OCI-LY1 (cell line): ENCODE data around the gene USP47.

Experiments
- EZH2 ChIP-seq: fragments of 200-600 bp; sonication (generic), shearing (Covaris generic); IDR thresholded peaks from 2 replicates; pipeline ENCODE4 v1.8.0; 2017; ENCODE audit warnings: borderline replicate concordance, mixed run types, mild to moderate bottlenecking, antibody characterized with exemption, low read length, moderate library complexity, mixed read lengths
- TF ChIP-seq, protein P1 (sequence below): fragments of 200-600 bp; sonication (generic), shearing (Covaris generic); IDR thresholded peaks from 2 replicates; pipeline ENCODE4 v1.5.1; 2017; ENCODE audit warnings: mild to moderate bottlenecking, antibody characterized with exemption, low read length, moderate library complexity, mixed read lengths

- TF ChIP-seq, protein P1, sequence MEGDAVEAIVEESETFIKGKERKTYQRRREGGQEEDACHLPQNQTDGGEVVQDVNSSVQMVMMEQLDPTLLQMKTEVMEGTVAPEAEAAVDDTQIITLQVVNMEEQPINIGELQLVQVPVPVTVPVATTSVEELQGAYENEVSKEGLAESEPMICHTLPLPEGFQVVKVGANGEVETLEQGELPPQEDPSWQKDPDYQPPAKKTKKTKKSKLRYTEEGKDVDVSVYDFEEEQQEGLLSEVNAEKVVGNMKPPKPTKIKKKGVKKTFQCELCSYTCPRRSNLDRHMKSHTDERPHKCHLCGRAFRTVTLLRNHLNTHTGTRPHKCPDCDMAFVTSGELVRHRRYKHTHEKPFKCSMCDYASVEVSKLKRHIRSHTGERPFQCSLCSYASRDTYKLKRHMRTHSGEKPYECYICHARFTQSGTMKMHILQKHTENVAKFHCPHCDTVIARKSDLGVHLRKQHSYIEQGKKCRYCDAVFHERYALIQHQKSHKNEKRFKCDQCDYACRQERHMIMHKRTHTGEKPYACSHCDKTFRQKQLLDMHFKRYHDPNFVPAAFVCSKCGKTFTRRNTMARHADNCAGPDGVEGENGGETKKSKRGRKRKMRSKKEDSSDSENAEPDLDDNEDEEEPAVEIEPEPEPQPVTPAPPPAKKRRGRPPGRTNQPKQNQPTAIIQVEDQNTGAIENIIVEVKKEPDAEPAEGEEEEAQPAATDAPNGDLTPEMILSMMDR = no peak
- TF ChIP-seq EZH2 = no peak
Measured at GRCh38 chr11:11989774-11990744, 148.3 kb downstream of the USP47 start.
